Esophagus mucosa (tissue), 1 donor: Measurements from ENCODE around the gene C2CD4B. TPM values are rescaled to one million over a fixed set of nuclear protein-coding genes. Genes with fewer than 3 reads are reported as not detected.
A peak's percentile ranks its signal among the peaks of the same experiment; 100 is the strongest.

Experiments
- ATAC-seq: fragments of 200-7000 bp; cut with Tn5 transposase; one replicate; pipeline ENCODE4 v1.9.1; 2020
- total RNA-seq: library from RNA; stranded (reverse); gene quantifications from one replicate; pipeline ENCODE4 v1.2.4, GENCODE V29; 2023
- donor health status: DM: yes; HTN: yes; CAD: no.

C2CD4B gene
- 0.24 TPM for total RNA-seq

DNA sequence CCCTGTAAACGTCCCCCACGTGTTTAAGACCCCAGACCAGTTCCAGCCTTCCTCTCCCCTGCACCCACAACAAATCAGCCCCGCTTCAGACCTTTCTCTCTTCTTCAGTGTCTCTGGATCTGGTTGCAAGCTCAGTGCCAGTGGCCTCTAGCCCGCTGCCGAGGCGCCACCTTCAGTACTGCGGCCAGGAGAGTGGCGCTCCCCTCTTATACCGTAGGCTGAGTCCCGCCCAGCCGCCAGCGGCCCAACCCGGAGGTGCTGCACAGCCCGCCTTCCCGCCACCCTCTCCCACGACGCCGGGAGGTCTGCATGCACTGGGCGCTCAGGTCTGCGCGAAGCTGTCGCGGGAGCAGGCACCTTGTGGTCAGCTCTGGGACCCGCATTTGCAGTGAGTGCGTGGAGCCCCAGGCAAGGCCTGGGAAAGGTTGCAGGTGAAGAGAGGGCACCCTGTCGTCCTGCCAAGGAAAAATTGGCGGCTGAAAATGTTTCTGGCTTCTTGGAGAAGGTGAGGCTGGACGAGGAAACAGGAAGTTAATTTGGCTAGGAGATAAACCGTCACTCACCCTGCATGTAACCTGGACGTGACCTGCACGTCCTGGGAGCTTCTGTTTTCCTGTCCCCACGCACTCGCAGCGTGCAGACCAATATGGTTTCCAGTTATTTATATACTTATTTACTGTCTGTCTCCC is at the start of gene C2CD4B:
C2CD4B (minus strand) TSS at position 182 of the 689 bp plus-strand sequence. CDS start 301 bp downstream, outside the sequence.
- ATAC-seq: peak; percentile 90

DNA sequence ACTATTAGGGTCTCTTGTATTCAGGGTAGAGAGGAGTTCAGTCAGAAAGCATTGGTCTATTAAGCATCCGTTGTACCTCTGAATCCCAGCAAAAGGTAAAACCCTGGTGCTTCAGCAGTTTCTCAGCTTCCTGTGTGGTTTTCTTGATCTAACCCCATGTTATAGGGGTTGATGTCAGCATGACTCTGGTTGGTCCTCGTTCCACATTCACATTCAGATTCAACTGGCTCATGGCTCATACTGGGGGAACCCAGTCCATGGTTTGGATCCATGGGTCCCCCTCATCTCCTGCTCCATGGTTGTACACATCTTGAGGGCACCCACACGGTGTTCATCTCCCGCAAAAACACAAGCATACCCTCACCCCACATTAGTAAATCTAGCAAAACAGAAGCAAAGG is 47.7 kb upstream of the C2CD4B start:
- no peak for ATAC-seq

DNA sequence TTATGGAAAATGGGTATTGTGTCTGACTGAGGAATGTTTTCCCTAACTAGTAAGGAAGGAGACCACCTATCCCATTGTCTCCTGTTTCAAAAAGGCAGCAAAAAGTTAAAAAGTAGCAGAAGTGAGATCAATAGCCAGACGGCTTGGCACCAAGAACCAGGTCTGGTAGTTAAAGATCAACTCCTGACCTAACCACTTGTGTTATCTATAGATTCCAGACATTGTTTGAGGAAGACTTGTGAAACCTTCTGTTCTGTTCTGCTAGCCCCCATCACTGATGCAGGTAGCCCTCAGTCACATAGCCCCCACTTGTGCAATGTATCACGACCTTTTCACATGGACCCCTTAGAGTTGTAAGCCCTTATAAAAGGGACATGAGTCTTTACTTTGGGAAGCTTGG is 46.3 kb upstream of the C2CD4B start:
- ATAC-seq: no peak

DNA sequence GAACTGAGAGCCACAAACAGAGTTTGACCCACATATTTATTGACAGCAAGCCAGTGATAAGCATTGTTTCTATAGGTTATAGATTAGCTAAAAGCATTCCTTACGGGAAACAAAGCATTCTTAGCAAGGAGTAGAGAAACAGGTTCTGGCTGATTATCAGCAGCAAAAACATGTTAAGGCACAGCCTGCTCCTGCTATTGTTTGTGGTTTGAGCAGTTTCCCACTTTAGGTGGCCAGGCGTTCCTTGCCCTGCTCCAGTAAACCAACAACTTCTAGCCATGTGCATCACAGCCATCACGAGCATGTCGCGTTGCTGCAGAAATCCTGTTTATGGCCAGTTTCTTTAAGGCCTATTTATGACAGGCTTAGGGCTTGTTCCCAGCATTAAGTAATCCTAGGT is 44.7 kb upstream of the C2CD4B start:
- peak; percentile 93 for ATAC-seq

DNA sequence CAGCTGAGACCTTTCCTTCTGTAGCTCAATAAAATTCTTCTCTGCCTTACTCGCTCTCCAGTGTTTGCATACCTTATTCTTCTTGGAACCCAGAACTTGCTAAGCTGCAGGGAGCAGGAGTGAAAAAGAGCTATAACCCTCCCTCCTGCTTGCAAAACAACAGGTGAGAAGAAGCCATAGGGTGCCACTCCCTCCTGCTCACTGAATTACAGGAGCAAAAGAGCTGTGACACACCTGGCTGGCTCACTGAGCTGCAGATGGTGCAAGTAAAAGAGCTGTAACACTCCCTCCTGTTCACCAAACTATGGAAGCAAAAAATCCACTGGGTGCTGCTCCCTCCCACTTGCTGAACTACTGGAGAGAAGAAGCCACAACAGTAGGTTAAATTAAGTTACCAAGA is 44.2 kb upstream of the C2CD4B start:
- ATAC-seq: peak; percentile 96

DNA sequence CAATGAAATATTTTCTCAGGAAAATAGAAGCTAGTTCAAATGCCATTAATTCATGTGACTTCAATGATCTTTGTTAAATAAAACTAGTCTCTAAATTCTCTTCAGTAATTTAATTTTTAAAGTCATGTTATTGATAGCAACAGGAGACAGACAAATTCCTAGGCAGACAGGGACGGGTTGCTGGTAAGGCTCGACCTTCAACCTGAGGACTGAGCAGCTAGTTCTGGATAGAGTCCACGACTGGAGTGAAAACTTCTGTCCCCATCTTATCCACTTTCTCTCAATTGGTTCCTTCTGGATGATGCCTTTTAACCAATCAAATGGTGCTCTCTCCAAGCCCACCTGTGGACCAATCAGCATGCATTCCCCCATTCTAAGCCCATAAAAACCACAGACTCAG is 43.8 kb upstream of the C2CD4B start:
- ATAC-seq: no peak

- ATAC-seq: no peak
Measured at GRCh38 chr15:62208367-62208766, 43.3 kb upstream of the C2CD4B start.

DNA sequence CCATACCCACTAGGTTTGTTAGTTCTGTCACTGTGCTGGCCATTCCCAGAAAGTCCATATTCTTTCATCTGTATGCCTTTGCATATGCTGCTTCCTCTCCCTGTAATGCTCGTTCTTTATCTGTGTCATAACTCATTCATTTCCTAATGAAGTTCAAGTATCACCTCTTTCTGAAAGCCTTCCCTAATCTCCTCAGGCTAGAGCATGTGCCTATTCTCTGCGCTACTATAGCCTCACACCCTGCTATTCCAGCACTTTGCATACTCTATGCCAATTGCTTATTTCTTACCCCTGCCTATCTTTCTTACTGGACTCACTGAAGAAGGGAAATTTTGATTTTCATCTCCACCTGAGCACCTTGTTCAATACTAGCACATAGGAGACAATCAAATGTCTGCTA is 25.6 kb upstream of the C2CD4B start:
- no peak for ATAC-seq

DNA sequence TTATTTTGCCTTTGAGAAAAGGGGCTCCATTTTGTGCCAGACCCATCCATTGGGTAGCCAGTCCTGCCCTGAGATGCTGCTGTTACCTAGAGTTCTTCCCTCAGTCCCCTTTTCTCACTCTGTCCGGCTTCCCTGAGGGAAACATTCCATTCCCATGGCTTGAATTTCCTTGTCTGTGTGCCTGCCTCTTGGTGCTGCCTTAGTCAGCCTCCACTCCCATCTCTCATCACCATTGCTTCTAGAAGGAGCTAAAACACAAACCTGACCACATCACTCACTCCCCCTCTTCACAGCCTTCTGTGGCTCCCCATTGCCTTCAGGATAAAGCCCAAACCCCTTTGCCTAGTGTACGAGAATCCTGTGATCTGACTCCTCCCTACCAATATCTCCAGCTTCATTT is 25.2 kb upstream of the C2CD4B start:
- ATAC-seq: no peak

DNA sequence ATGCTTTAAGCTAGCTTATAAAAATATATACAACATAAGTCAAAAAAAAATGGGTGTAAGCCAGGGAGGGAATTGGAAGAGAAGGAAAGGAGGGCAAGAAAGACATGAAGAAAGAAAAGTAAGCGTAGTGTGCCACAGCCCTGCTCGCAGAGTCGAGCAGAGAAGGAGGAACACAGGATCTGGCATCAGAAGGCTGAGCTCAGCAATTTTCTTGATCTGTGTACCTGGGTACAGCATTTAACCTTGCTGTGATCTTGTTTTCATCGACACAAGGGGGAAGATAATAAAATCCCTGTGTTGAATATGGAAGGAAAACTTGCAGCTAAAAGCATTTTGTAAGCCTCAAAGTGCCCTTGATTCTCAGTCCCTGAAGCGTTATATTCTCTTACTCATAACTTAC is 23.7 kb upstream of the C2CD4B start:
- ATAC-seq: no peak

DNA sequence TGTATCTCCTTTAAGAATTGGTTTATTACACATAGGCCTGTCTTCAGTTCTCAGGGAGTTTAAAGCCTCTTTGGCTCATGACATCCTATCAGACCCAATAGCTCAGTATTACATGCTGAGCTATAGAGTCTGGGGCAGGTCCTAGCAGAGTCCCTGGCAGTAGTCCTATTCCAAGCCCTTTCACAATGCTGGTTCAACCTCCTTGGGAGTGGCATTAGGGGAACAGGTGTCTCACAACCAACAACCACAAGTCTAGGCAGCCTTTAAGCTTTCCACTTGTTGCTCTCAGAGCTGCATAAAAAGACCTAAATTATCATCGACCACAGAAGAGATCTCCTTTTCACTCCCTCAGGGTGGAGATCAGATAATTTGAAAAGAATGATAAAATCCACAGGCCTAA is 22.8 kb upstream of the C2CD4B start:
- peak; percentile 100 for ATAC-seq

GRCh38 chr15:62187425-62187824 is 22.3 kb upstream of the C2CD4B start:
- ATAC-seq: no peak

- ATAC-seq: no peak
Measured at GRCh38 chr15:62186578-62186977, 21.5 kb upstream of the C2CD4B start.

- no peak for ATAC-seq
Measured at GRCh38 chr15:62183130-62183529, 18.0 kb upstream of the C2CD4B start.

GRCh38 chr15:62173215-62173614 is 8.1 kb upstream of the C2CD4B start:
- peak; percentile 32 for ATAC-seq

GRCh38 chr15:62171882-62172281 is 6.8 kb upstream of the C2CD4B start:
- ATAC-seq: no peak

DNA sequence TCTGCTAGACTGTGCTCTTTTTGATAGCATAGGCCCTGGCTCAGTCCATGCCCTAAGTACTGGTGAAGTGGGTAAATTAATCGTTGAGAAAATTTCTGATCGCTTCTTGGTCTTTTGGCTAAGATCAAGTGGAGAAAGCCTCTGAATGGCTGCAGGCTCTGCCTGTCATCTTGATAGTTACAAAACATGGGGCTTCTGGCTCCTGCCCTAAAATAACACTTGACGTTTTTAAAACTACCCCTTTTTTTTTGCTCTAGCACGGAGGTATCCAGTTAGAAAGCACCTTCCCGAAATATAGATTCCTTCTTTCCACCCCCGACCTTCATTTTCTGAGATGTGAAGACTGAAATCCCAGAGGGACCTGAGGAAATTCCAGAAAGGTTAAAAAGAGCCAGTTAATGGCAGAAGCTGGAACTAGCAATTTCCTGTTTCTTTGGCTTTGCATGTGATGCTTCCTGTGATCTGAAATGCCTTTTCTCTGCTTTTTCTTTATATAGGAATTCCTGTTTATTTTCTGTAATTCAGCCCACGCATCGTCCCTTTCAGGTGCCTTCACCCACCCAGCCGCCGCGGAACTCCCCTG is 799 bp upstream of the C2CD4B start:
- no peak for ATAC-seq

DNA sequence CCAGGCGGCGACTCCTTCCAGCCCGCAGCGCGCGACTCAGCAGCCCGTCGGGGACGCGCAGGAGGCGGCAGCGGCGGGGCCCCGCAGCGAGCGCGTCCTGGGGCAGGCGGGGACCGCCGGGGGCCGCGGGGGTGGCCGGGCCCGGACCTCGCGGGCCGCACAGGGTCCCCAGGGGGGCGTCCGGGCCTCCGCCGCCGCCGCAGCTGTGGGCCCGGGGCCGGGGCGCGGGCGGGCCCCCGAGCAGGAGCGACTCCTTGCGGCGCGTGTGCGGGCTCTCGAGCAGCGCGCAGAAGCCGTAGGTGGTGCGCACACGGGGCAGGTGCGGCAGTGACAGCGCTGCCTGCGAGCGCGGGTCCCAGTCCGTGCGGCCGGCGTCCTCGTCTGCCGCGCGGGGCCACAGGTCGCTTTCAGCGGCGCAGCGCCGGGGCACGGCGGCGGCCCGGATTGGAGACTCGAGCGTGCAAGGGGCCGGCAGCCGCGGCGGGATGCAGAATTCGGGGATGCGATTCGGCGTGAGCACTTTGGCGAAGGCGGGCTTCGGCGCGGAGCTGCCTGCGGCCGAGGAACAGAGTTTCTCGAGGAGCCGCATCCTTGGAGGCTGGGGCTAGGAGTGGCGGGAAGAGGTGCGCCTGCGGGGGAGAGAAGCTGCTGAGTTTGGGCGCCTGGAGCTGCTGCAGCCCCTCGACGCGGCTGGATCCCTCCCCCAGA is 535 bp downstream of the C2CD4B start:
- ATAC-seq: peak; percentile 58

- peak; percentile 57 for ATAC-seq
Measured at GRCh38 chr15:62164014-62164395, 1.1 kb downstream of the C2CD4B start.

DNA sequence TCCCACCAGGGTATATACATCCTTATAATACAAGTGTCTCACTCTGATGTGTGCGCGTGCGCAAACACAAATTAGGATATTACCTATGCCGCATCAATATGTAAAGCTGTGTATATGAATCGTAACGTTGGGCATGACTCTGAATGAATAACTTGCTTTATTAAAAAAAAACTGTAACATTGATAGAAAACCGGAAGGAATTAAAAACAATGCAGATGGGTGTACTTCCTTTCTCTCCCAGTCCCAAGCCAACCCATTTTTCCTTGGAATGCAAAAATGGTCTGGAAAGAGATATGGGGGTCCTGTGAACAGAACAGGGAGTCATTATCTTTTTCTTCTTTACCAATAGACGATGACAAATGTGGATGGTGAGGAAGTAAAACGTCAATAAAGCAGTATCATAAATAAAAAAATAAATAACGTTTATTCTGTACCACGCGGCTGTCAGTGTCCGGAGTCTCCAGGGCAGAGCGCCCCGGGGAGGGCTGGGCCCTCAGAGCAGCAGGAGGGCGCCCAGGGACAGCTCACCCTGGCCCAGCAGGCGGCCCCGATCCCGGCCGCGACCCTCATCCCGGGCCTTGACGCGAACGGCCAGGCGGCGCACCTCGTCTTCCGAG is 1.6 kb downstream of the C2CD4B start:
- no peak for ATAC-seq

DNA sequence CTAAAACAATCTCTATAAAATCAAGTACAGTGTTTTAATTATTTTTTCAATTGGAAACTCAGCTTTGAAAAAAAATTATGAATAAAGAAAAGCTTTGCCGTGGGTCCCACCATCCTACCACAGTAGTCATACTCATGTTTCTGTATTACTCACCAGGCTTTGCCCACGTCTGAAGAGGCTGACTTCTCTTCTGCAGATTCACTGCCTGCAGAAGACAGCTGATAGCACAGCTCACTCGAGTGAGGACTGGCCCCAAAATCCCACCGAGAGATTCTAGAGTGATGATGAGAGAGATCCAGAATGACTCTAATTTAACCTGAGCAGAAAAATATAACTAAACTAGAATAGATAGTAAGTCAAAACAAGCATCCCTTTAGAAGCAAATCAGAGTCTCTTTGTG is 11.9 kb downstream of the C2CD4B start:
- ATAC-seq: no peak

DNA sequence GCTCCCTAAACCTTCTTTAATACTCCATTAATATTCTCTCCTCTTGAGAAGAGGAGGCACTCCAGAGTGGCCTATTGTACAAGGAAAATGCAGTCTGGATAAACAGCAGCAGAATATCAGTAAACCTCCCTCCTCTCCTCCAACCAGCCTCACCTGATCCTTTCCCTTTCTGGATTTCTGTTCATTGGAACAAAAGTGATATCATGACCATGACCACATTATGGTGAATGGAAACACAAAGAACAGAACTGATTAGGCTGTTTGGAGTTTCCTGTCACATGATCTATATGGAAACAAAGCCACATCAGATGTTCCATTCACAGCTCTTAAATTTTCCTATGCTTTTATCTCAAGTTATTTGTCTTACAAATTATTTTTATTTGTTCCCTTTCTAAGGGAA is 14.6 kb downstream of the C2CD4B start:
- ATAC-seq: no peak

- no peak for ATAC-seq
Measured at GRCh38 chr15:62149729-62150128, 15.4 kb downstream of the C2CD4B start.

- no peak for ATAC-seq
Measured at GRCh38 chr15:62147551-62147950, 17.5 kb downstream of the C2CD4B start.
